GOT3 (cell line): ENCODE data around the gene CSNK2A3.

ENCODE experiments used
- DNase-seq: peaks from one replicate; lab custom pipeline; 2025; ENCODE audit warnings: mixed read lengths; lab: John Stamatoyannopoulos, UW

Gene CSNK2A3

GRCh38 chr11:11335043-11335442, 18.0 kb downstream of the CSNK2A3 start:
- DNase-seq = no peak

GRCh38 chr11:11334607-11335006, 18.4 kb downstream of the CSNK2A3 start:
- no peak for DNase-seq

GRCh38 chr11:11332141-11332710, 20.8 kb downstream of the CSNK2A3 start:
- DNase-seq = no peak

GRCh38 chr11:11329062-11329806, 23.8 kb downstream of the CSNK2A3 start:
- no peak for DNase-seq

GRCh38 chr11:11324090-11324489, 29.0 kb downstream of the CSNK2A3 start:
- no peak for DNase-seq

GRCh38 chr11:11322101-11322500, 30.9 kb downstream of the CSNK2A3 start:
- DNase-seq = no peak

GRCh38 chr11:11320825-11321224, 32.2 kb downstream of the CSNK2A3 start:
- DNase-seq = no peak

GRCh38 chr11:11318961-11319360, 34.1 kb downstream of the CSNK2A3 start:
- DNase-seq = no peak

GRCh38 chr11:11318461-11318860, 34.6 kb downstream of the CSNK2A3 start:
- no peak for DNase-seq

GRCh38 chr11:11316651-11317230, 36.3 kb downstream of the CSNK2A3 start:
- no peak for DNase-seq

GRCh38 chr11:11313902-11314692, 39.0 kb downstream of the CSNK2A3 start:
- DNase-seq = no peak

- DNase-seq = no peak
Observed at GRCh38 chr11:11313426-11313825, 39.6 kb downstream of the CSNK2A3 start.

GRCh38 chr11:11312738-11313137, 40.3 kb downstream of the CSNK2A3 start:
- no peak for DNase-seq

GRCh38 chr11:11311169-11311568, 41.9 kb downstream of the CSNK2A3 start:
- DNase-seq = no peak

- no peak for DNase-seq
Observed at GRCh38 chr11:11309906-11310305, 43.1 kb downstream of the CSNK2A3 start.

GRCh38 chr11:11308249-11308648, 44.8 kb downstream of the CSNK2A3 start:
- no peak for DNase-seq

GRCh38 chr11:11306855-11307254, 46.2 kb downstream of the CSNK2A3 start:
- DNase-seq = no peak

GRCh38 chr11:11304550-11304949, 48.5 kb downstream of the CSNK2A3 start:
- DNase-seq = no peak

GRCh38 chr11:11302565-11302964, 50.5 kb downstream of the CSNK2A3 start:
- no peak for DNase-seq
